ENCODE measurements around the gene GRM5.
"Not testable (repeated sequence)": the region's sequence is repeated elsewhere in the genome, so short reads cannot be mapped to it uniquely, and the experiment has no call there.

The GRM5 gene
- 0 reads per million in 2 experiments for total RNA-seq

- not testable (repeated sequence) for DNase-seq (ENCODE audit: low read depth)
Measured at GRCh38 chr11:89065651-89066201, at the start of gene GRM5. Gene GRM5, minus strand, starts transcription at chr11:89065982. Its CDS starts 18,110 bp downstream, at chr11:89047872.

GRCh38 chr11:89097956-89098355 is 32.2 kb upstream of the GRM5 start:
- DNase-seq (ENCODE audit: low read depth), result not testable (repeated sequence)

GRCh38 chr11:89093806-89094205 is 28.0 kb upstream of the GRM5 start:
- not testable (repeated sequence) for DNase-seq (ENCODE audit: low read depth)

GRCh38 chr11:89084951-89085350 is 19.2 kb upstream of the GRM5 start:
- not testable (repeated sequence) for DNase-seq (ENCODE audit: low read depth)

GRCh38 chr11:89070911-89071310 is 5.1 kb upstream of the GRM5 start:
- DNase-seq (ENCODE audit: low read depth), result not testable (repeated sequence)

GRCh38 chr11:89067264-89067663 is 1.5 kb upstream of the GRM5 start:
- DNase-seq (ENCODE audit: low read depth), result no peak

GRCh38 chr11:89065066-89065465 is 716 bp downstream of the GRM5 start:
- no peak for DNase-seq (ENCODE audit: low read depth)

- not testable (repeated sequence) for DNase-seq (ENCODE audit: low read depth)
Measured at GRCh38 chr11:89063481-89063951, 2.3 kb downstream of the GRM5 start.

- not testable (repeated sequence) for DNase-seq (ENCODE audit: low read depth)
Measured at GRCh38 chr11:89062771-89063298, 2.9 kb downstream of the GRM5 start.

GRCh38 chr11:89061839-89062238 is 3.9 kb downstream of the GRM5 start:
- DNase-seq (ENCODE audit: low read depth), result not testable (repeated sequence)

GRCh38 chr11:89057406-89057805 is 8.4 kb downstream of the GRM5 start:
- not testable (repeated sequence) for DNase-seq (ENCODE audit: low read depth)

- DNase-seq (ENCODE audit: low read depth), result no peak
Measured at GRCh38 chr11:89052220-89052619, 13.6 kb downstream of the GRM5 start.

GRCh38 chr11:89047159-89047558 is 18.6 kb downstream of the GRM5 start:
- not testable (repeated sequence) for DNase-seq (ENCODE audit: low read depth)

- not testable (repeated sequence) for DNase-seq (ENCODE audit: low read depth)
Measured at GRCh38 chr11:89043861-89044588, 21.8 kb downstream of the GRM5 start.

- not testable (repeated sequence) for DNase-seq (ENCODE audit: low read depth)
Measured at GRCh38 chr11:89029671-89030070, 36.1 kb downstream of the GRM5 start.

GRCh38 chr11:89021339-89021738 is 44.4 kb downstream of the GRM5 start:
- no peak for DNase-seq (ENCODE audit: low read depth)

- not testable (repeated sequence) for DNase-seq (ENCODE audit: low read depth)
Measured at GRCh38 chr11:89019827-89020547, 45.8 kb downstream of the GRM5 start.

- no peak for DNase-seq (ENCODE audit: low read depth)
Measured at GRCh38 chr11:89016214-89016613, 49.6 kb downstream of the GRM5 start.

- no peak for DNase-seq (ENCODE audit: low read depth)
Measured at GRCh38 chr11:89015614-89016013, 50.2 kb downstream of the GRM5 start.

- not testable (repeated sequence) for DNase-seq (ENCODE audit: low read depth)
Measured at GRCh38 chr11:89000852-89001251, 64.9 kb downstream of the GRM5 start.

- no peak for DNase-seq (ENCODE audit: low read depth)
Measured at GRCh38 chr11:88979641-88980040, 86.1 kb downstream of the GRM5 start.

GRCh38 chr11:88978992-88979391 is 86.8 kb downstream of the GRM5 start:
- DNase-seq (ENCODE audit: low read depth), result not testable (repeated sequence)
